K562 (cell line): ENCODE data around the gene ASB15.

Experiments
- E2F4 ChIP-seq: sonication (generic); formaldehyde crosslinking; IDR thresholded peaks from 2 replicates; pipeline ENCODE4 v1.8.0; 2022; ENCODE audit warnings: mild to moderate bottlenecking, low read depth, missing genetic modification reagents
- EP300 ChIP-seq: IDR thresholded peaks from 2 replicates; pipeline ENCODE4 v1.6.1; 2012; ENCODE audit warnings: low read length, improper control_type of control experiment
- MEIS2 ChIP-seq: fragments of 450-650 bp; IDR thresholded peaks from 2 replicates; pipeline ENCODE4 v1.6.1; 2014; ENCODE audit warnings: mild to moderate bottlenecking; ENCODE audit not compliant: partially characterized antibody
- NCOR1 ChIP-seq: fragments of 450-650 bp; IDR thresholded peaks from 2 replicates; pipeline ENCODE4 v1.6.1; 2016; ENCODE audit warnings: mild to moderate bottlenecking, moderate library complexity
- NR4A1 ChIP-seq, 2 experiments: fragments of 250-450 bp in 1 of 2; fragments of 450-650 bp in 1 of 2; sonication (Bioruptor Pico) in 1 of 2; IDR thresholded peaks; 2 replicates each; pipeline versions ENCODE4 v1.4.0 to v1.6.1; 2016 to 2020; ENCODE audit warnings: mild to moderate bottlenecking in 2 of 2, missing compliant biosample characterization in 1 of 2, missing genetic modification characterization in 1 of 2, moderate library complexity in 1 of 2
- PCBP1 ChIP-seq: fragments of 200-400 bp; formaldehyde crosslinking; IDR thresholded peaks from 2 replicates; pipeline ENCODE4 v1.6.1; 2018; ENCODE audit warnings: mild to moderate bottlenecking, low read depth, low read length; ENCODE audit not compliant: poor library complexity, severe bottlenecking
- POLR2A ChIP-seq: fragments of 450-650 bp; conservative IDR thresholded peaks from 2 replicates; pipeline ENCODE4 v1.6.1; 2016
- RBFOX2 ChIP-seq: fragments of 200-400 bp; formaldehyde crosslinking; IDR thresholded peaks from 2 replicates; pipeline ENCODE4 v1.6.1; 2017; ENCODE audit warnings: low read depth, mild to moderate bottlenecking, low read length, moderate library complexity
- TCF7L2 ChIP-seq: fragments of 150-350 bp; IDR thresholded peaks from 2 replicates; pipeline ENCODE4 v1.6.1; 2016; ENCODE audit warnings: low read depth, mild to moderate bottlenecking, low read length, moderate library complexity
- USF2 ChIP-seq: sonication (generic); formaldehyde crosslinking; IDR thresholded peaks from 2 replicates; pipeline ENCODE4 v1.5.0; 2020; ENCODE audit warnings: missing genetic modification reagents
- ZBTB34 ChIP-seq: fragments of 250-450 bp; sonication (Bioruptor Pico); IDR thresholded peaks from 2 replicates; pipeline ENCODE4 v1.8.0; 2021; ENCODE audit warnings: mild to moderate bottlenecking, moderate library complexity
- ZBTB8A ChIP-seq: fragments of 450-650 bp; IDR thresholded peaks from 2 replicates; pipeline ENCODE4 v1.6.1; 2018; ENCODE audit warnings: mild to moderate bottlenecking, moderate library complexity; ENCODE audit not compliant: partially characterized antibody
- ZNF311 ChIP-seq: fragments of 250-450 bp; sonication (Bioruptor Pico); IDR thresholded peaks from 2 replicates; pipeline ENCODE4 v1.4.0; 2020; ENCODE audit warnings: mild to moderate bottlenecking, moderate library complexity
- ZNF668 ChIP-seq: fragments of 250-450 bp; sonication (Bioruptor Pico); IDR thresholded peaks from 2 replicates; pipeline ENCODE4 v1.8.0; 2022; ENCODE audit warnings: mild to moderate bottlenecking, inconsistent platforms

GRCh38 chr7:123665896-123666295 lies 64.3 kb downstream of the ASB15 start:
- TF ChIP-seq PCBP1 (no peak), RBFOX2 (no peak), EP300 (no peak), USF2 (CRISPR knock-in tag) (no peak), ZNF311 (CRISPR knock-in tag) (no peak), TCF7L2 (no peak), NCOR1 (no peak), ZNF668 (CRISPR knock-in tag) (no peak), POLR2A (no peak), ZBTB8A (no peak), MEIS2 (no peak), ZBTB34 (CRISPR knock-in tag) (no peak), E2F4 (CRISPR knock-in tag) (no peak), NR4A1 (CRISPR knock-in tag; IDR thresholded peaks at IDR 0.05) (no peak), NR4A1 (tag; IDR thresholded peaks at IDR 0.05) (no peak)
